HL-60 (cell line): ENCODE measurements around the gene PPP2R3C.

Source experiments
- POLR2AphosphoS5 ChIP-seq: IDR thresholded peaks from 2 replicates; pipeline ENCODE4 v1.6.1; 2012; ENCODE audit warnings: low read depth
- TF ChIP-seq, protein P1 (sequence below): IDR thresholded peaks from one replicate; pipeline ENCODE4 v1.5.1; 2011; ENCODE audit warnings: low read length, control low read depth, inconsistent platforms; ENCODE audit not compliant: insufficient read depth
- TF ChIP-seq, protein P2 (sequence below): IDR thresholded peaks from 2 replicates; pipeline ENCODE4 v1.6.1; 2012; ENCODE audit warnings: low read depth; ENCODE audit not compliant: insufficient replicate concordance

DNA sequence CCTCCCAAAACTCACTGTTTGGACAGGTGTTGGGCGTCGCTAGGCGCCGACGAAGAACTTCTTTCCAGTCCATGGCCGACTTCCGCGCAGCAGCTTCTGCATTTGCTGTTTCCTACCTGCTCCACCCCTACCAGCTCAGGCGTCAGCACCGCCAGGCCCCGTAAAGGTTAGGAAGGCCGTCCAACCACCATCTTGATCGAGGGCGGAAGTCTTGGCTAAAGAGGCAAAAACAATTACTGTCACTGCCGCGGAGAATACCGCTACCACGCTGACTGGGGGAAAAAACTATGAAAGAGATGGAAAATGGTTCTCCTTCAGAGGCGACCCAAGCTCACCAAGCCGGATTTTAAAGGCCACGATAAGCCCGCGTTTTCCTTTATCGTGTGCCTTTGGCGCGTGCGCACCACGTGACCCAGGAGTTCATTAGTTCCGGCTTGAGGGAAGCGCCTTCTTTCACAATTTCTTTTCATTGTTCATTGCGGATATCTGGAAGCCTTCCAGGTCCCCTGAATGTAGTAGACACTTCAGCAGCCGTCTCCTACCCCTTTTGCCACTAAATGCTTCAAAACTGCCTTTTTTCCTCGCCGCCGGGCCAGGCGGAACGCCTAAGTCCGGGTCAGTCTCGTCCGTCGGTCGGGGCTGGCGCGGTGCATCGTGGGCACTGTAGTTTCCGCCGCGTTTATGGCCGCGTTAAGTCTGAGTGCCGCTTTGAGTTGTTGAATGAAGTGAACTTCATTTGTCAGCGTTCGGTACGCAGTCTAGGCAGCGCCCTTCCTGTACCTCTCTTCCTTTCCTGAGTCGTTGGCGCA, at the start of gene PPP2R3C, which contains the start of gene PRORP:
- TF ChIP-seq, protein P1, sequence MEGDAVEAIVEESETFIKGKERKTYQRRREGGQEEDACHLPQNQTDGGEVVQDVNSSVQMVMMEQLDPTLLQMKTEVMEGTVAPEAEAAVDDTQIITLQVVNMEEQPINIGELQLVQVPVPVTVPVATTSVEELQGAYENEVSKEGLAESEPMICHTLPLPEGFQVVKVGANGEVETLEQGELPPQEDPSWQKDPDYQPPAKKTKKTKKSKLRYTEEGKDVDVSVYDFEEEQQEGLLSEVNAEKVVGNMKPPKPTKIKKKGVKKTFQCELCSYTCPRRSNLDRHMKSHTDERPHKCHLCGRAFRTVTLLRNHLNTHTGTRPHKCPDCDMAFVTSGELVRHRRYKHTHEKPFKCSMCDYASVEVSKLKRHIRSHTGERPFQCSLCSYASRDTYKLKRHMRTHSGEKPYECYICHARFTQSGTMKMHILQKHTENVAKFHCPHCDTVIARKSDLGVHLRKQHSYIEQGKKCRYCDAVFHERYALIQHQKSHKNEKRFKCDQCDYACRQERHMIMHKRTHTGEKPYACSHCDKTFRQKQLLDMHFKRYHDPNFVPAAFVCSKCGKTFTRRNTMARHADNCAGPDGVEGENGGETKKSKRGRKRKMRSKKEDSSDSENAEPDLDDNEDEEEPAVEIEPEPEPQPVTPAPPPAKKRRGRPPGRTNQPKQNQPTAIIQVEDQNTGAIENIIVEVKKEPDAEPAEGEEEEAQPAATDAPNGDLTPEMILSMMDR, result no peak
- TF ChIP-seq POLR2AphosphoS5, result peak; percentile 84
- TF ChIP-seq, protein P2, sequence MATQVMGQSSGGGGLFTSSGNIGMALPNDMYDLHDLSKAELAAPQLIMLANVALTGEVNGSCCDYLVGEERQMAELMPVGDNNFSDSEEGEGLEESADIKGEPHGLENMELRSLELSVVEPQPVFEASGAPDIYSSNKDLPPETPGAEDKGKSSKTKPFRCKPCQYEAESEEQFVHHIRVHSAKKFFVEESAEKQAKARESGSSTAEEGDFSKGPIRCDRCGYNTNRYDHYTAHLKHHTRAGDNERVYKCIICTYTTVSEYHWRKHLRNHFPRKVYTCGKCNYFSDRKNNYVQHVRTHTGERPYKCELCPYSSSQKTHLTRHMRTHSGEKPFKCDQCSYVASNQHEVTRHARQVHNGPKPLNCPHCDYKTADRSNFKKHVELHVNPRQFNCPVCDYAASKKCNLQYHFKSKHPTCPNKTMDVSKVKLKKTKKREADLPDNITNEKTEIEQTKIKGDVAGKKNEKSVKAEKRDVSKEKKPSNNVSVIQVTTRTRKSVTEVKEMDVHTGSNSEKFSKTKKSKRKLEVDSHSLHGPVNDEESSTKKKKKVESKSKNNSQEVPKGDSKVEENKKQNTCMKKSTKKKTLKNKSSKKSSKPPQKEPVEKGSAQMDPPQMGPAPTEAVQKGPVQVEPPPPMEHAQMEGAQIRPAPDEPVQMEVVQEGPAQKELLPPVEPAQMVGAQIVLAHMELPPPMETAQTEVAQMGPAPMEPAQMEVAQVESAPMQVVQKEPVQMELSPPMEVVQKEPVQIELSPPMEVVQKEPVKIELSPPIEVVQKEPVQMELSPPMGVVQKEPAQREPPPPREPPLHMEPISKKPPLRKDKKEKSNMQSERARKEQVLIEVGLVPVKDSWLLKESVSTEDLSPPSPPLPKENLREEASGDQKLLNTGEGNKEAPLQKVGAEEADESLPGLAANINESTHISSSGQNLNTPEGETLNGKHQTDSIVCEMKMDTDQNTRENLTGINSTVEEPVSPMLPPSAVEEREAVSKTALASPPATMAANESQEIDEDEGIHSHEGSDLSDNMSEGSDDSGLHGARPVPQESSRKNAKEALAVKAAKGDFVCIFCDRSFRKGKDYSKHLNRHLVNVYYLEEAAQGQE, result peak; percentile 13
